BE2C (cell line): ENCODE results near the gene CRTAP.

Source experiments
- DNase-seq: peaks from one replicate; pipeline ENCODE4 v3.0.0-alpha.2; 2020
- H3K27me3 ChIP-seq: fragments of 250-450 bp; sonication (Bioruptor Pico); 2 replicates; pipeline ENCODE4 v1.5.1; 2020; ENCODE audit warnings: mild to moderate bottlenecking
- H3K36me3 ChIP-seq: fragments of 250-450 bp; sonication (Bioruptor Pico); 2 replicates; pipeline ENCODE4 v1.5.1; 2020; ENCODE audit warnings: mild to moderate bottlenecking
- H3K4me1 ChIP-seq: fragments of 250-450 bp; sonication (Bioruptor Pico); 2 replicates; pipeline ENCODE4 v1.5.1; 2020
- H3K4me3 ChIP-seq: 2 replicates; pipeline ENCODE4 v1.5.1; 2011; ENCODE audit warnings: low read depth, low read length
- H3K9me3 ChIP-seq: fragments of 250-450 bp; sonication (Bioruptor Pico); 2 replicates; pipeline ENCODE4 v1.5.1; 2020
- TF ChIP-seq, protein P1 (sequence below): IDR thresholded peaks from 2 replicates; pipeline ENCODE4 v1.5.1; 2012; ENCODE audit warnings: mild to moderate bottlenecking, low read depth, low read length

Gene CRTAP

DNA sequence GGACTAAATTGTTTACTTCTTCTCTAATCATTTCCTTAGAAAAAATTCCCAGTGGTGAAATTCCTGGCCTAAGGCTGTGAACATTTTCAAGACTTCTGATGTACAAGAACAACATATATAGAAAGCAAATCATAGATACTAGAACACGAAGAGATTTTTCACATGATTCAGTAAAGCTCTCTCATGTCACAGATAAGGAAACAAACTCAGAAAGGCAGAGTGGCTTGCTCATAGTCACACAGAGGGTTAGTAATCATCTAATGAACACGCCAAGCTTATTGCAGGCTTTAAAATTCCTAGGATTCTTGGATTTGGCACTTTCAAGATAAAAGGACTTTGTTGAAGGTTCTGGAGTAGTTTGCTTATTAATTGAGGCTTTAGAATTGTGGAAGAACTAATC lies 26.2 kb downstream of the CRTAP start:
- DNase-seq, result no peak
- Histone ChIP-seq H3K9me3 (no peaks in the 10 kb centered on the region), H3K4me3 (no peak overlapping the region), H3K36me3 (no peaks in the 10 kb centered on the region), H3K4me1 (no peaks in the 10 kb centered on the region), H3K27me3 (no peaks in the 10 kb centered on the region)
- TF ChIP-seq, protein P1, sequence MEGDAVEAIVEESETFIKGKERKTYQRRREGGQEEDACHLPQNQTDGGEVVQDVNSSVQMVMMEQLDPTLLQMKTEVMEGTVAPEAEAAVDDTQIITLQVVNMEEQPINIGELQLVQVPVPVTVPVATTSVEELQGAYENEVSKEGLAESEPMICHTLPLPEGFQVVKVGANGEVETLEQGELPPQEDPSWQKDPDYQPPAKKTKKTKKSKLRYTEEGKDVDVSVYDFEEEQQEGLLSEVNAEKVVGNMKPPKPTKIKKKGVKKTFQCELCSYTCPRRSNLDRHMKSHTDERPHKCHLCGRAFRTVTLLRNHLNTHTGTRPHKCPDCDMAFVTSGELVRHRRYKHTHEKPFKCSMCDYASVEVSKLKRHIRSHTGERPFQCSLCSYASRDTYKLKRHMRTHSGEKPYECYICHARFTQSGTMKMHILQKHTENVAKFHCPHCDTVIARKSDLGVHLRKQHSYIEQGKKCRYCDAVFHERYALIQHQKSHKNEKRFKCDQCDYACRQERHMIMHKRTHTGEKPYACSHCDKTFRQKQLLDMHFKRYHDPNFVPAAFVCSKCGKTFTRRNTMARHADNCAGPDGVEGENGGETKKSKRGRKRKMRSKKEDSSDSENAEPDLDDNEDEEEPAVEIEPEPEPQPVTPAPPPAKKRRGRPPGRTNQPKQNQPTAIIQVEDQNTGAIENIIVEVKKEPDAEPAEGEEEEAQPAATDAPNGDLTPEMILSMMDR, result no peak

- Histone ChIP-seq H3K27me3 (no peaks in the 10 kb centered on the region), H3K4me3 (no peak overlapping the region), H3K36me3 (no peaks in the 10 kb centered on the region), H3K9me3 (no peaks in the 10 kb centered on the region), H3K4me1 (no peaks in the 10 kb centered on the region)
- no peak for DNase-seq
- TF ChIP-seq, protein P1, result no peak
Measured at GRCh38 chr3:33141006-33141405, 27.2 kb downstream of the CRTAP start.

DNA sequence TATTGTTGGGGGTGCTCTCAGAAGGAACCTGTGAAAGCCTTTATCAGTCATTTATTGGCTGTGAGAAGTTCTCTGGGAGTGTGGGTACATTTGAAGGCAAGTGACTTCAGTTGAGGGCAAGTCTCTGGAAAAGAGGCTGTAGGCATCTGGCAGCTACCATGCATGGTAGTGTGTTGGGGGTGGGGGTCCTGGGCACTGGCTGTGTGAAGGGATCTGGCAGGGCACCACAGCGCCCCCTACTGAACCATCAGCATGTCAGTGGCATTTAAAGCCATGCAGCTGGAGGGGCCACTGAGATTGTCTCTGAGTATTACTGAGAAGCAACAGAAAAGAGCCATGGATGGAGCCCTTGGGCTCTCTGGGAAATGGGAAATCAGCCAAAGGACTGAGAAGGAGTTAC lies 30.6 kb downstream of the CRTAP start:
- TF ChIP-seq, protein P1, result peak; percentile 32
- Histone ChIP-seq H3K27me3 (no peaks in the 10 kb centered on the region), H3K9me3 (no peaks in the 10 kb centered on the region), H3K4me1 (no peaks in the 10 kb centered on the region), H3K36me3 (no peaks in the 10 kb centered on the region), H3K4me3 (no peak overlapping the region)
- DNase-seq, result peak; percentile 33

DNA sequence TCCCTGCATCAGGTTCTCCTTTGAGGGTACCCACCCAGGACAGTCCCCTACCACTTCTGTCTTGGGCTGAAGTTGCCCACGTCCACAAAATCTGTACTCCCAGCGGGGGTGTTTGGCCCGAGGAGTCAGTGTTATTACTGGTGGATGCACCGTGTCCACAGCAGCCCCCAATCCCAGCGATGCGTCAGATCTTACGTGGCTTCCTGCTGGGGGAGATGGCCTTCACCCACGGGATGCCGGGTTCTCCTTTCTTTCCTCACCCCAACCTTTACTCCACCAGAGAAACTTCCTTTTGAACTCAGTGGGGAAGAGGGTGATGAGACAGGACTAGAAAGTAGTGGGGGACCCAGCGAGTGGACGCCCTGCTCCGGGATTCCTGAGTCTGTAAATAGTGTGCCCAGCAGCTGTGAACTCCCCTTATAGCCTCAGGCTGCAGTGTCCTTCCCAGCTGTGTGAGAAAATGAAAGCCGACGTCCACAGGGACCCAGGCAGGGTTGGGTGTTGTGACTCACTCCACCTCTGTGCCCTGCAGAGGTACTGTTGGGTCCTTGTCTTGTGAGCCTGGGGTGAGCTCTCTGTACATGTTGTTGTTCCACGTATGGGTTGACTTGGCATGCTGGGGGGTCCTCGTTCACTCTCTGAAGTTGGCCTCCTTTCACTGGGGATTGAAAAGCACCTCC lies 31.5 kb downstream of the CRTAP start:
- no peaks in the 10 kb centered on the region for H3K4me1 ChIP-seq
- TF ChIP-seq, protein P1, result no peak
- H3K4me3 ChIP-seq, result no peak overlapping the region
- no peaks in the 10 kb centered on the region for H3K27me3 ChIP-seq
- H3K9me3 ChIP-seq, result no peaks in the 10 kb centered on the region
- H3K36me3 ChIP-seq, result no peaks in the 10 kb centered on the region
- DNase-seq, result no peak

DNA sequence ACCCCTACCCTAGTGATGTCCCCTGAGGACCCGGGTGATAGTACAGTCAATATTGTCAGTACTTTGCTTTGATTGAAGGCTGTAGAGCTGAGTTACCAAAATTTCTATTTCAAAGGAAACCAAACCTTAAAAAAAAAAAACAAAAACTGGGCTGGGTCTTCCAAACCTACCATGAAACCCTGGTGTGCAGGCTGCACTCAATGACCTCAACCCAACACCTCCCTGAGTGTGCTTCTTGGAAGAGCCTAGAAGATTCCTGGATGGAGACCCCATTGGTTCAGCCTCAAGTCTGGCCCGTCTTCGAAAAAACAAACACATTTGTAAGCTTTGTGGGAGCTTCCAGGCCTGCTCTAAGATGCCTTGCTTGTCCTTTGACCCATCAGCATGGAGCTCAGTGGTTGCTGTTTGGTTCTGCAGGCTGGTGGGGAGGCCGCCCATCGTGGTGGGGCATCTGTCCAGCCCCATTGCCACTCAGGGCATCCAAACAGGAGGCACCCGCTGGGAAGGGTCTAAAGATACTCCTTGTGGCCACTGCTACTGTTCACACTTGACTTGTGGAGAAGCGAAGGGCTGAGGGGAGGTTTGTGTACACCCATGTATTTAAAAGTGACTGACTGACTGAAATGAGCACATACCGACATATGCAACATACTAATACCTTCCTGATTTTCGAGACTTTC lies 32.2 kb downstream of the CRTAP start:
- Histone ChIP-seq H3K27me3 (no peaks in the 10 kb centered on the region), H3K4me1 (no peaks in the 10 kb centered on the region), H3K4me3 (no peak overlapping the region), H3K9me3 (no peaks in the 10 kb centered on the region), H3K36me3 (no peaks in the 10 kb centered on the region)
- TF ChIP-seq, protein P1, result no peak
- DNase-seq, result no peak

DNA sequence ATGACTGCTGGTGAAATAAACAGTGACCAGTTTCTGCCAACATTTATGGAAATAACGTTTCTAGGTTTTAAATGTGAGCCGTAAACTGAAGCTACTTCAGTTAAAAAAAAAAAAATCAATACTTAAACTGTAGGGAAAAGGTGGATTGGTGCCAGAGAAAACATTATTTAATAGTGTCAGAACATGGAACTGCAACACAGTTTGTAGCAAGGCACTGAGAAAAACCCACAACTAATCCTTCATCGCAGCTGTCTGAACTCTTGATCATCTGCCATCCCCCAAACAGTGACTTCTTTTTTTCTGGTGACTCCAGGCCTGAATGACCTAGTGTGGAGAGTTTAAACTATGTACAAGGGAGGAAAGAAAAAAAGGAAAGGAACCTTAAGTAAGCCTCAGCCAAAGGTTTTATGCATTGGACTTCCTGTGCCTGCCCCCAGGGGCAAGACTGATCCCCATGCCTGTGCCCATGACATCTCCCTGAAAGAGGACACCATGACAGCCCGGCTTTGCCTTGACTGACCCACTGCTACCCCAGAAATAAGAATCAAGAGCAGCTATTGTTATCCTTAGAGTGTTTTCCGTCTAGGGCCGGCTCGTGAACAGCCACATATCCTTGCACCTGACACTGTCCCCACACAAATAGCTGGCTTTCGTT lies 33.1 kb downstream of the CRTAP start:
- TF ChIP-seq, protein P1, result no peak
- Histone ChIP-seq H3K9me3 (no peaks in the 10 kb centered on the region), H3K4me1 (no peaks in the 10 kb centered on the region), H3K36me3 (no peaks in the 10 kb centered on the region), H3K27me3 (no peaks in the 10 kb centered on the region), H3K4me3 (no peak overlapping the region)
- no peak for DNase-seq
